AG09309 (cell line): ENCODE data around the gene LRRC51.

Experiments used
- DNase-seq: peaks from one replicate; pipeline ENCODE4 v3.0.0-alpha.2; 2010; ENCODE audit warnings: low read depth
- H3K4me3 ChIP-seq: 2 replicates; pipeline ENCODE4 v1.5.1; 2011; ENCODE audit warnings: mild to moderate bottlenecking, low read depth, low read length, moderate library complexity; ENCODE audit not compliant: control insufficient read depth
- CTCF ChIP-seq: IDR thresholded peaks from 2 replicates; pipeline ENCODE4 v1.5.1; 2011; ENCODE audit warnings: mild to moderate bottlenecking, low read depth, low read length, inconsistent platforms; ENCODE audit not compliant: insufficient read depth, control insufficient read depth; ENCODE audit errors: missing control alignments

The LRRC51 gene

GRCh38 chr11:72058416-72059034 is 22.1 kb upstream of the LRRC51 start:
- TF ChIP-seq CTCF, result no peak
- no peak for DNase-seq
- H3K4me3 ChIP-seq, result no peak overlapping the region

GRCh38 chr11:72061739-72062396 is 18.8 kb upstream of the LRRC51 start:
- no peak for DNase-seq
- no peak for TF ChIP-seq CTCF
- no peak overlapping the region for H3K4me3 ChIP-seq

GRCh38 chr11:72066855-72067254 is 13.8 kb upstream of the LRRC51 start:
- TF ChIP-seq CTCF, result no peak

GRCh38 chr11:72067266-72067665 is 13.4 kb upstream of the LRRC51 start:
- DNase-seq, result no peak
- no peak overlapping the region for H3K4me3 ChIP-seq
- TF ChIP-seq CTCF, result no peak

More at GRCh38 chr11:72066855-72067254, 13.8 kb upstream of the LRRC51 start:
- DNase-seq, result no peak
- no peak overlapping the region for H3K4me3 ChIP-seq

GRCh38 chr11:72067676-72068075 is 13.0 kb upstream of the LRRC51 start:
- H3K4me3 ChIP-seq, result no peak overlapping the region
- TF ChIP-seq CTCF, result no peak

GRCh38 chr11:72069200-72069599 is 11.4 kb upstream of the LRRC51 start:
- no peak for DNase-seq
- no peak overlapping the region for H3K4me3 ChIP-seq
- no peak for TF ChIP-seq CTCF

More at GRCh38 chr11:72067676-72068075, 13.0 kb upstream of the LRRC51 start:
- no peak for DNase-seq
